Measurements from ENCODE around the gene MBTPS1.

MBTPS1 gene

GRCh38 chr16:84053237-84053636, 63.5 kb downstream of the MBTPS1 start:
- 93 to 97% methylated on average over 9 of the region's 13 CpGs for WGBS, 2 experiments (ENCODE audit: insufficient coverage in 2 of 2)
- peaks cover 64% of the 10 kb centered on the region for H3K36me3 ChIP-seq (ENCODE audit: control insufficient read depth, insufficient read depth, low read length)
- no peak overlapping the region for H3K4me3 ChIP-seq (ENCODE audit: extremely low read depth, insufficient read depth, low read length, poor library complexity, severe bottlenecking)
- no peaks in the 10 kb centered on the region for H3K4me1 ChIP-seq (ENCODE audit: control insufficient read depth, insufficient read depth, low read length, poor library complexity, severe bottlenecking)
- H3K27ac ChIP-seq (ENCODE audit: low read depth, low read length, severe bottlenecking), result no peak overlapping the region
- H3K9me3 ChIP-seq (ENCODE audit: control insufficient read depth, low read length), result no peaks in the 10 kb centered on the region

DNA sequence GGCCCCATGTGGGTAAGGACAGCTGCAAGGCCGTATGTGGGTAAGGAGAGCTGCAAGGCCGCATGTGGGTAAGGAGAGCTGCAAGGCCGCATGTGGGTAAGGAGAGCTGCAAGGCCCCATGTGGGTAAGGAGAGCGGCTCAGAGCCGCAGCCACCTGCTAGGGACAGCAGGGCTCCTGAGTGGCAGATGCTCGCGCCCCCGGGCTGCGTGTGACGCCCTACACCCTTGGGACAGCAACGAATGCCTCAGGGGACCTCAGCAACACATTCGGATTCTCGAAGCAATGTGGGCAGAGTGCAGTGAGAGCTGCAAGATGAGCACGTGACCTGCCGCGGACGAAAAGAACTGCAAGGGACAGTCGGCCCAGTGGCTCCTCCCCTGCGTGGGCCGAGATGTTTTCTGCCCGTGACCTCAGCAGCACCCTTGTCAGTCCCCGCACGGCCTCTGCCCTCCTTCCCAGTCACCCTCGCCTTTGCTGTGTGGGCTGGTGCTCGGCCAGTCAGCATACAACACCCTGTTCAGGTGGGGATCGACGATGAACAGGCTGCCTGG, 64.6 kb downstream of the MBTPS1 start:
- no peaks in the 10 kb centered on the region for H3K9me3 ChIP-seq (ENCODE audit: control insufficient read depth, low read length)
- peaks cover 60% of the 10 kb centered on the region for H3K36me3 ChIP-seq (ENCODE audit: control insufficient read depth, insufficient read depth, low read length)
- H3K27ac ChIP-seq (ENCODE audit: low read depth, low read length, severe bottlenecking), result no peak overlapping the region
- H3K4me3 ChIP-seq (ENCODE audit: extremely low read depth, insufficient read depth, low read length, poor library complexity, severe bottlenecking), result no peak overlapping the region
- H3K4me1 ChIP-seq (ENCODE audit: control insufficient read depth, insufficient read depth, low read length, poor library complexity, severe bottlenecking), result no peaks in the 10 kb centered on the region
- 92 to 94% methylated on average over 26 of the region's 27 CpGs for WGBS, 2 experiments (ENCODE audit: insufficient coverage in 2 of 2)

GRCh38 chr16:84050316-84050715, 66.4 kb downstream of the MBTPS1 start:
- no peak overlapping the region for H3K27ac ChIP-seq (ENCODE audit: low read depth, low read length, severe bottlenecking)
- WGBS, 2 experiments (ENCODE audit: insufficient coverage in 2 of 2), result 85 to 88% methylated on average over 9 of the region's 9 CpGs
- H3K4me3 ChIP-seq (ENCODE audit: extremely low read depth, insufficient read depth, low read length, poor library complexity, severe bottlenecking), result no peak overlapping the region
- H3K4me1 ChIP-seq (ENCODE audit: control insufficient read depth, insufficient read depth, low read length, poor library complexity, severe bottlenecking), result peaks cover 3% of the 10 kb centered on the region
- peaks cover 43% of the 10 kb centered on the region for H3K36me3 ChIP-seq (ENCODE audit: control insufficient read depth, insufficient read depth, low read length)
- no peaks in the 10 kb centered on the region for H3K9me3 ChIP-seq (ENCODE audit: control insufficient read depth, low read length)

DNA sequence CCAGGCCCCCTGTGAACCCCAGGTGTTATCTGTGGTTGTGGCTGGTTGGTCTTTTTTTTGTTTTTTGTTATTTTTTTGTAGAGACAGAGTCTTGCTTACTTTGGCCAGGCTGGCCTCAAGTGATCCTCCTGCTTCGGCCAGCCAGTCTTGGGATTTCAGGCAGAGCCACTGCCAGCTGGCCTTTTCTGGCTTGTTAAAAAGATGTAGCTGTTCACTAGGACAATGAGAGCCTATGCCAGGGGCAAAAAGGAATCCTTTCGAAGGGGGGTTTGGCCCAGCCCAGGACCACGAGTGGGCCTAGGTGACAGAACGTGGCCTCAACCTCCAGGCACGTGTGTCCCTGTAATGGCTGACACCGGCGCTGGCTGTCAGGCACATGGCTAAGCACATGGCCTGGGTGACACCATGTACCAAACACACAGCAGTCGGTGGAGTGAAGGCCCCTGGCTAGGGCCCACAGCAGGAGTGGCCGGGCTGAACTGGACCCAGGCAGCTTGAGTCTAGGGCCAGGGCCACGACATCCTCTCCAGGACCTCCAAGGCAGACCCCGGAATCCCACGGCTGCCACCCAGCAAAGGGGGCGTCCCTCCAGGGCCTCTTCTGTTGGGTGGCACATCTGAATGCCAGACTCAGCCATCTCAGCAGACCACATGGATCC, 67.2 kb downstream of the MBTPS1 start:
- Histone ChIP-seq H3K27ac (ENCODE audit: low read depth, low read length, severe bottlenecking) (no peak overlapping the region), H3K4me1 (ENCODE audit: control insufficient read depth, insufficient read depth, low read length, poor library complexity, severe bottlenecking) (peaks cover 8% of the 10 kb centered on the region), H3K9me3 (ENCODE audit: control insufficient read depth, low read length) (no peaks in the 10 kb centered on the region), H3K36me3 (ENCODE audit: control insufficient read depth, insufficient read depth, low read length) (peaks cover 35% of the 10 kb centered on the region), H3K4me3 (ENCODE audit: extremely low read depth, insufficient read depth, low read length, poor library complexity, severe bottlenecking) (no peak overlapping the region)
- WGBS, 2 experiments (ENCODE audit: insufficient coverage in 2 of 2), result 91 to 93% methylated on average over 11 to 13 of the region's 13 CpGs

- Histone ChIP-seq H3K27ac (ENCODE audit: low read depth, low read length, severe bottlenecking) (no peak overlapping the region), H3K4me1 (ENCODE audit: control insufficient read depth, insufficient read depth, low read length, poor library complexity, severe bottlenecking) (peaks cover 8% of the 10 kb centered on the region), H3K4me3 (ENCODE audit: extremely low read depth, insufficient read depth, low read length, poor library complexity, severe bottlenecking) (no peak overlapping the region), H3K9me3 (ENCODE audit: control insufficient read depth, low read length) (no peaks in the 10 kb centered on the region), H3K36me3 (ENCODE audit: control insufficient read depth, insufficient read depth, low read length) (peaks cover 29% of the 10 kb centered on the region)
- WGBS, 2 experiments (ENCODE audit: insufficient coverage in 2 of 2), result 90 to 93% methylated on average over 13 of the region's 13 CpGs
Measured at GRCh38 chr16:84048871-84049270, 67.9 kb downstream of the MBTPS1 start.

DNA sequence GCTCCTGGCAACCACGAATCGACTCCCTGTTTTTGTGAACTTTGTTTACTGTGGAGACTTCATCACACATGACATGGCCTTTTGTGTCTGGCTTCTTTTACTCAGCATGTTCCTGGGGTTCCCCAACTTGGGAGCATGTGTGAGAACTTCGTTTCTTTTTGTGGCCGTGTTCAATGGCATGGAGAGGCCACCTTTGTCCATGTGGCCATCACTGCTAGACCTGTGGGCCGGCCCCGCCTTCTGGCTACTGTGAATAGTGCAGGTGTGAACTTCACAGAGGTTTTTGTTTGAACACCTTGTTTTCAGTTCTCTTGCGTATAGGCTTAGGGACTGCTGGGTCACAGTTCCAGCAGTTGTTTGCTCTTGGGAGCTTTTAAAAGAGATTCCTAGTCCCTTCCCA, 68.5 kb downstream of the MBTPS1 start:
- WGBS, 2 experiments (ENCODE audit: insufficient coverage in 2 of 2), result 90 to 95% methylated on average over 7 of the region's 7 CpGs
- Histone ChIP-seq H3K27ac (ENCODE audit: low read depth, low read length, severe bottlenecking) (no peak overlapping the region), H3K4me3 (ENCODE audit: extremely low read depth, insufficient read depth, low read length, poor library complexity, severe bottlenecking) (no peak overlapping the region), H3K4me1 (ENCODE audit: control insufficient read depth, insufficient read depth, low read length, poor library complexity, severe bottlenecking) (peaks cover 13% of the 10 kb centered on the region), H3K36me3 (ENCODE audit: control insufficient read depth, insufficient read depth, low read length) (peaks cover 23% of the 10 kb centered on the region), H3K9me3 (ENCODE audit: control insufficient read depth, low read length) (no peaks in the 10 kb centered on the region)

GRCh38 chr16:84047626-84048025, 69.1 kb downstream of the MBTPS1 start:
- 96% methylated on average over 3 of the region's 6 CpGs; no CpG with 5 or more reads in 1 of the 2 experiments for WGBS, 2 experiments (ENCODE audit: insufficient coverage in 2 of 2)
- H3K4me3 ChIP-seq (ENCODE audit: extremely low read depth, insufficient read depth, low read length, poor library complexity, severe bottlenecking), result no peak overlapping the region
- H3K36me3 ChIP-seq (ENCODE audit: control insufficient read depth, insufficient read depth, low read length), result peaks cover 20% of the 10 kb centered on the region
- peaks cover 19% of the 10 kb centered on the region for H3K4me1 ChIP-seq (ENCODE audit: control insufficient read depth, insufficient read depth, low read length, poor library complexity, severe bottlenecking)
- H3K9me3 ChIP-seq (ENCODE audit: control insufficient read depth, low read length), result no peaks in the 10 kb centered on the region
- H3K27ac ChIP-seq (ENCODE audit: low read depth, low read length, severe bottlenecking), result no peak overlapping the region

- peaks cover 16% of the 10 kb centered on the region for H3K36me3 ChIP-seq (ENCODE audit: control insufficient read depth, insufficient read depth, low read length)
- no peak overlapping the region for H3K27ac ChIP-seq (ENCODE audit: low read depth, low read length, severe bottlenecking)
- 90 to 97% methylated on average over 6 of the region's 6 CpGs for WGBS, 2 experiments (ENCODE audit: insufficient coverage in 2 of 2)
- peaks cover 21% of the 10 kb centered on the region for H3K4me1 ChIP-seq (ENCODE audit: control insufficient read depth, insufficient read depth, low read length, poor library complexity, severe bottlenecking)
- no peaks in the 10 kb centered on the region for H3K9me3 ChIP-seq (ENCODE audit: control insufficient read depth, low read length)
- H3K4me3 ChIP-seq (ENCODE audit: extremely low read depth, insufficient read depth, low read length, poor library complexity, severe bottlenecking), result no peak overlapping the region
Measured at GRCh38 chr16:84047206-84047605, 69.5 kb downstream of the MBTPS1 start.

GRCh38 chr16:84045818-84046470, 70.8 kb downstream of the MBTPS1 start:
- H3K4me1 ChIP-seq (ENCODE audit: control insufficient read depth, insufficient read depth, low read length, poor library complexity, severe bottlenecking), result peaks cover 21% of the 10 kb centered on the region
- peaks cover 15% of the 10 kb centered on the region for H3K36me3 ChIP-seq (ENCODE audit: control insufficient read depth, insufficient read depth, low read length)
- H3K9me3 ChIP-seq (ENCODE audit: control insufficient read depth, low read length), result no peaks in the 10 kb centered on the region
- H3K4me3 ChIP-seq (ENCODE audit: extremely low read depth, insufficient read depth, low read length, poor library complexity, severe bottlenecking), result no peak overlapping the region
- 91 to 94% methylated on average over 15 to 18 of the region's 19 CpGs for WGBS, 2 experiments (ENCODE audit: insufficient coverage in 2 of 2)
- no peak overlapping the region for H3K27ac ChIP-seq (ENCODE audit: low read depth, low read length, severe bottlenecking)

- Histone ChIP-seq H3K36me3 (ENCODE audit: control insufficient read depth, insufficient read depth, low read length) (peaks cover 11% of the 10 kb centered on the region), H3K4me1 (ENCODE audit: control insufficient read depth, insufficient read depth, low read length, poor library complexity, severe bottlenecking) (peaks cover 21% of the 10 kb centered on the region), H3K27ac (ENCODE audit: low read depth, low read length, severe bottlenecking) (no peak overlapping the region), H3K9me3 (ENCODE audit: control insufficient read depth, low read length) (no peaks in the 10 kb centered on the region), H3K4me3 (ENCODE audit: extremely low read depth, insufficient read depth, low read length, poor library complexity, severe bottlenecking) (no peak overlapping the region)
- 66 to 69% methylated on average over 23 to 35 of the region's 36 CpGs for WGBS, 2 experiments (ENCODE audit: insufficient coverage in 2 of 2)
Measured at GRCh38 chr16:84045001-84045817, 71.5 kb downstream of the MBTPS1 start.
